Ecto neural progenitor cell (in vitro differentiated cells): ENCODE data around the gene MAN1A1.

Experiments
- DNase-seq: peaks from one replicate; pipeline ENCODE4 v3.0.0-alpha.2; 2018; ENCODE audit warnings: low spot score

MAN1A1 gene

GRCh38 chr6:119195204-119195603 lies 154.4 kb downstream of the MAN1A1 start:
- DNase-seq: no peak

GRCh38 chr6:119193707-119194106 lies 155.9 kb downstream of the MAN1A1 start:
- DNase-seq: no peak

- no peak for DNase-seq
These were observed 157.4 kb downstream of the MAN1A1 start for GRCh38 chr6:119192200-119192599.

GRCh38 chr6:119190176-119190575 lies 159.4 kb downstream of the MAN1A1 start:
- DNase-seq: no peak

- DNase-seq: no peak
These were observed 160.1 kb downstream of the MAN1A1 start for GRCh38 chr6:119189498-119189897.

- DNase-seq: no peak
These were observed 162.0 kb downstream of the MAN1A1 start for GRCh38 chr6:119187596-119187995.

GRCh38 chr6:119186490-119186889 lies 163.1 kb downstream of the MAN1A1 start:
- DNase-seq: no peak

- no peak for DNase-seq
These were observed 165.4 kb downstream of the MAN1A1 start for GRCh38 chr6:119184008-119184648.

GRCh38 chr6:119183457-119183856 lies 166.1 kb downstream of the MAN1A1 start:
- DNase-seq: no peak

- DNase-seq: no peak
These were observed 166.7 kb downstream of the MAN1A1 start for GRCh38 chr6:119182875-119183274.

GRCh38 chr6:119182216-119182803 lies 167.3 kb downstream of the MAN1A1 start:
- DNase-seq: no peak

- DNase-seq: no peak
These were observed 168.5 kb downstream of the MAN1A1 start for GRCh38 chr6:119181046-119181445.

GRCh38 chr6:119179842-119180241 lies 169.7 kb downstream of the MAN1A1 start:
- no peak for DNase-seq

- no peak for DNase-seq
These were observed 170.5 kb downstream of the MAN1A1 start for GRCh38 chr6:119179062-119179461.

GRCh38 chr6:119176445-119176844 lies 173.1 kb downstream of the MAN1A1 start:
- DNase-seq: no peak

GRCh38 chr6:119174879-119175817 lies 174.4 kb downstream of the MAN1A1 start:
- DNase-seq: no peak

GRCh38 chr6:119174085-119174445 lies 175.5 kb downstream of the MAN1A1 start:
- DNase-seq: no peak

- DNase-seq: no peak
These were observed 176.1 kb downstream of the MAN1A1 start for GRCh38 chr6:119173249-119174084.

GRCh38 chr6:119172824-119173223 lies 176.7 kb downstream of the MAN1A1 start:
- DNase-seq: no peak

GRCh38 chr6:119171864-119172588 lies 177.5 kb downstream of the MAN1A1 start:
- DNase-seq: no peak

- no peak for DNase-seq
These were observed 178.3 kb downstream of the MAN1A1 start for GRCh38 chr6:119171088-119171841.
